Upper lobe of left lung (tissue), 4 donors: ENCODE data around the gene CSF3R.

ENCODE experiments used
- CTCF ChIP-seq, 6 experiments: fragments of 450-650 bp in 4 of 6; fragments of 200-600 bp in 2 of 6; sonication (generic) in 2 of 6; IDR thresholded peaks; one replicate each; pipeline ENCODE4 v1.5.1; 2016 to 2019; ENCODE audit warnings: antibody characterized with exemption in 6 of 6
- EP300 ChIP-seq, 4 donors: sonication (generic); formaldehyde crosslinking; IDR thresholded peaks; one replicate each; pipeline ENCODE4 v1.5.1; 2017; ENCODE audit warnings: antibody characterized with exemption in 4 of 4, control low read depth in 2 of 4
- POLR2A ChIP-seq, 4 donors: fragments of 450-650 bp; IDR thresholded peaks; one replicate each; pipeline ENCODE4 v1.5.1; 2016 to 2017; ENCODE audit warnings: antibody characterized with exemption in 4 of 4, mild to moderate bottlenecking in 2 of 4
- POLR2AphosphoS5 ChIP-seq, 2 donors: sonication (generic); formaldehyde crosslinking; IDR thresholded peaks; one replicate each; pipeline ENCODE4 v1.5.1; 2017; ENCODE audit warnings: antibody characterized with exemption in 2 of 2

GRCh38 chr1:36484099-36484498, 1.4 kb upstream of the CSF3R start:
- TF ChIP-seq CTCF (IDR thresholded peaks at IDR 0.05) (no peak), POLR2A (IDR thresholded peaks at IDR 0.05) (no peak), EP300 (IDR thresholded peaks at IDR 0.05) (no peak), POLR2AphosphoS5 (IDR thresholded peaks at IDR 0.05) (no peak)
